HepG2 (cell line): ENCODE results near the gene HSDL1. TPM values are rescaled to one million over a fixed set of nuclear protein-coding genes. Genes with fewer than 3 reads are reported as not detected.
A peak's percentile ranks its signal among the peaks of the same experiment; 100 is the strongest.

Source experiments
- ELF4 ChIP-seq: sonication (generic); formaldehyde crosslinking; IDR thresholded peaks from 2 replicates; pipeline ENCODE4 v1.5.0; 2020; ENCODE audit warnings: missing genetic modification reagents, mild to moderate bottlenecking, moderate library complexity, borderline replicate concordance
- ERF ChIP-seq: IDR thresholded peaks from 2 replicates; pipeline ENCODE4 v1.6.1; 2018; ENCODE audit warnings: missing biosample characterization, missing genetic modification reagents
- FOXP1 ChIP-seq, 2 experiments: fragments of 450-650 bp in 1 of 2; IDR thresholded peaks; 2 replicates each; pipeline ENCODE4 v1.6.1; 2017 to 2018; ENCODE audit warnings: antibody characterized with exemption in 1 of 2
- KAT2B ChIP-seq: fragments of 150-350 bp; IDR thresholded peaks from 2 replicates; pipeline ENCODE4 v1.6.1; 2014; ENCODE audit warnings: low read depth, low read length, borderline replicate concordance
- KLF11 ChIP-seq: IDR thresholded peaks from 2 replicates; pipeline ENCODE4 v1.6.1; 2016; ENCODE audit warnings: missing compliant biosample characterization
- KLF12 ChIP-seq: sonication (generic); formaldehyde crosslinking; IDR thresholded peaks from 2 replicates; pipeline ENCODE4 v1.4.0; 2020; ENCODE audit warnings: missing genetic modification reagents, borderline replicate concordance
- NR1H2 ChIP-seq: sonication (generic); formaldehyde crosslinking; IDR thresholded peaks from 2 replicates; pipeline ENCODE4 v1.8.1; 2022; ENCODE audit warnings: low read depth, missing genetic modification reagents, borderline replicate concordance
- RAD51 ChIP-seq: fragments of 450-650 bp; IDR thresholded peaks from 2 replicates; pipeline ENCODE4 v1.6.1; 2016; ENCODE audit warnings: borderline replicate concordance
- SAFB2 ChIP-seq: sonication (generic); formaldehyde crosslinking; IDR thresholded peaks from 2 replicates; pipeline ENCODE4 v1.5.1; 2020; ENCODE audit warnings: missing genetic modification reagents, low read depth, mild to moderate bottlenecking, borderline replicate concordance
- SMYD3 ChIP-seq: sonication (generic); formaldehyde crosslinking; IDR thresholded peaks from 2 replicates; pipeline ENCODE4 v1.8.1; 2023; ENCODE audit warnings: mild to moderate bottlenecking, missing genetic modification reagents
- ZC3H13 ChIP-seq: sonication (generic); formaldehyde crosslinking; IDR thresholded peaks from 2 replicates; pipeline ENCODE4 v1.8.1; 2023; ENCODE audit warnings: mild to moderate bottlenecking, missing genetic modification reagents, moderate library complexity
- ZNF24 ChIP-seq: fragments of 450-650 bp; IDR thresholded peaks from 2 replicates; pipeline ENCODE4 v1.6.1; 2017; ENCODE audit warnings: antibody characterized with exemption, mild to moderate bottlenecking
- ZNF772 ChIP-seq: sonication (generic); formaldehyde crosslinking; IDR thresholded peaks from 2 replicates; pipeline ENCODE4 v1.5.0; 2020; ENCODE audit warnings: mild to moderate bottlenecking, missing genetic modification reagents
- polyA plus RNA-seq, 8 experiments: library from polyadenylated mRNA; depleted of rRNA in 3 of 8; stranded (reverse) in 7 of 8; unstranded in 1 of 8; fragments of >200 nt; fragmentation: Illumina TruSeq in 4 of 8; extraction: Trizol in 4 of 8; gene quantifications; 2 replicates each; pipeline versions ENCODE4 v1.2.1 to v1.2.3, GENCODE V29; 2011 to 2016; ENCODE audit warnings: low read depth in 4 of 8, missing spikeins in 1 of 8, mixed read lengths in 1 of 8; ENCODE audit not compliant: insufficient read depth in 1 of 8
- total RNA-seq, 5 experiments: library from RNA; depleted of rRNA; stranded (reverse); fragments of >200 nt; fragmentation: Illumina TruSeq; extraction: Trizol; gene quantifications; 2 replicates each; pipeline ENCODE4 v1.2.3, GENCODE V29; 2016; ENCODE audit warnings: low read depth in 1 of 5
- TF ChIP-seq, protein P1 (sequence below): sonication (generic); formaldehyde crosslinking; IDR thresholded peaks from 2 replicates; pipeline ENCODE4 v1.4.0; 2020; ENCODE audit warnings: missing genetic modification reagents
- TF ChIP-seq, protein P2 (sequence below), 2 experiments: sonication (generic) in 1 of 2; formaldehyde crosslinking in 1 of 2; IDR thresholded peaks; 2 replicates each; pipeline versions ENCODE4 v1.6.1 to v1.9.0; 2014 to 2022; ENCODE audit warnings: antibody characterized with exemption in 1 of 2, borderline replicate concordance in 1 of 2, inconsistent platforms in 1 of 2, low read depth in 1 of 2, missing genetic modification reagents in 1 of 2
- TF ChIP-seq, protein P3 (sequence below): sonication (generic); formaldehyde crosslinking; IDR thresholded peaks from 2 replicates; pipeline ENCODE4 v1.5.0; 2020; ENCODE audit warnings: mild to moderate bottlenecking, missing genetic modification reagents

The HSDL1 gene
- total and polyA plus RNA-seq, 2 of the 13 experiments (the other 11 are each of a cell fraction or from before 2014, with no cell fraction given), result 49.2 to 49.7 TPM

DNA sequence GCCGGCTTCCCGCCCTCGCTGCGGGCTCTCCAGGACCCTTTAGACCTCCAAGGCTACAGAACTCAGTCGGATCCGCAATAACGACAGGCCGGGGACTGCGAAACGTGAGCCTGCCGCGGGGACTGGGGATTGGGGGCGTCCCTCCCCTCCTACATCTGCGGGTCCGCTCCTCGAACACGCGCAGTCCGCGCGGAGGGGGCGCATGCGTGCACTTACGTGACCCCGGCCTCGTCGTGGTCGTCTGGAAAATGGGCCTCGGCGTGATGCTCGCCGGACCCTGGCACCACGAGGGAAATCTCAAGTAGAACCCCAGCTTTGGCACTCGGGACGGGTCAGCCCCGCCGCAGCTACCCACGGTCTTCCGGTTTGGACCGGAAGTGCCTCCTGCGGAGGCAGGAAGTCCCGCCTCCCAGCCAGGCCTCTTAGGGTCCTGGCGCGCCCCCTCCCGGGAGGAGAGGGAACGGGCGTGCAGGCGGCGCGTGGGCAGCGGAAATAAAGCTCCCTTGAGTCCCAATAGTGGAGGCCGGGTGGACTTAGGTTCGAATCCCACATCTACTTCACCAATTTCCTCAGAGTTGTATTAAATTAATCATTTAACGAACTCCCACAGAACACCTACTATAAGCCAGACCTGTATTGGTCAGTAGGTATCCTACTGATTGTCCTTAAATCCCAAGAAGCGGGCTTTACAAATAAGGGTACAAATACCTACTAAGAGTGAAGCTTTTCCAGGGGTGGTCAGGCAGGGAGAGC is 41.9 kb upstream of the HSDL1 start, which contains the start of gene TAF1C (continued):
- TF ChIP-seq, protein P1, sequence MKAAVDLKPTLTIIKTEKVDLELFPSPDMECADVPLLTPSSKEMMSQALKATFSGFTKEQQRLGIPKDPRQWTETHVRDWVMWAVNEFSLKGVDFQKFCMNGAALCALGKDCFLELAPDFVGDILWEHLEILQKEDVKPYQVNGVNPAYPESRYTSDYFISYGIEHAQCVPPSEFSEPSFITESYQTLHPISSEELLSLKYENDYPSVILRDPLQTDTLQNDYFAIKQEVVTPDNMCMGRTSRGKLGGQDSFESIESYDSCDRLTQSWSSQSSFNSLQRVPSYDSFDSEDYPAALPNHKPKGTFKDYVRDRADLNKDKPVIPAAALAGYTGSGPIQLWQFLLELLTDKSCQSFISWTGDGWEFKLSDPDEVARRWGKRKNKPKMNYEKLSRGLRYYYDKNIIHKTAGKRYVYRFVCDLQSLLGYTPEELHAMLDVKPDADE (CRISPR knock-in tag), result 0 out of 2 replicates have a peak, but pooled peaks have one; percentile 32
- TF ChIP-seq NR1H2 (CRISPR knock-in tag), result peak; percentile 35; the same call in 1 of the 2 replicates
- TF ChIP-seq ELF4 (CRISPR knock-in tag), result peak; percentile 84; the same call in 1 of the 2 replicates
- no peak for TF ChIP-seq ZNF772 (CRISPR knock-in tag)
- TF ChIP-seq, protein P2, sequence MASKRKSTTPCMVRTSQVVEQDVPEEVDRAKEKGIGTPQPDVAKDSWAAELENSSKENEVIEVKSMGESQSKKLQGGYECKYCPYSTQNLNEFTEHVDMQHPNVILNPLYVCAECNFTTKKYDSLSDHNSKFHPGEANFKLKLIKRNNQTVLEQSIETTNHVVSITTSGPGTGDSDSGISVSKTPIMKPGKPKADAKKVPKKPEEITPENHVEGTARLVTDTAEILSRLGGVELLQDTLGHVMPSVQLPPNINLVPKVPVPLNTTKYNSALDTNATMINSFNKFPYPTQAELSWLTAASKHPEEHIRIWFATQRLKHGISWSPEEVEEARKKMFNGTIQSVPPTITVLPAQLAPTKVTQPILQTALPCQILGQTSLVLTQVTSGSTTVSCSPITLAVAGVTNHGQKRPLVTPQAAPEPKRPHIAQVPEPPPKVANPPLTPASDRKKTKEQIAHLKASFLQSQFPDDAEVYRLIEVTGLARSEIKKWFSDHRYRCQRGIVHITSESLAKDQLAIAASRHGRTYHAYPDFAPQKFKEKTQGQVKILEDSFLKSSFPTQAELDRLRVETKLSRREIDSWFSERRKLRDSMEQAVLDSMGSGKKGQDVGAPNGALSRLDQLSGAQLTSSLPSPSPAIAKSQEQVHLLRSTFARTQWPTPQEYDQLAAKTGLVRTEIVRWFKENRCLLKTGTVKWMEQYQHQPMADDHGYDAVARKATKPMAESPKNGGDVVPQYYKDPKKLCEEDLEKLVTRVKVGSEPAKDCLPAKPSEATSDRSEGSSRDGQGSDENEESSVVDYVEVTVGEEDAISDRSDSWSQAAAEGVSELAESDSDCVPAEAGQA (IDR thresholded peaks at IDR 0.05; ENCODE audit: low read depth), result peak; percentile 73
- TF ChIP-seq, protein P2 (CRISPR knock-in tag; IDR thresholded peaks at IDR 0.05; ENCODE audit: borderline replicate concordance), result 0 out of 2 replicates have a peak, but pooled peaks have one; percentile 44
- TF ChIP-seq ZNF24, result peak; percentile 57; the same call in 1 of the 2 replicates
- TF ChIP-seq FOXP1 (IDR thresholded peaks at IDR 0.05), result no peak
- TF ChIP-seq FOXP1 (CRISPR knock-in tag; IDR thresholded peaks at IDR 0.05), result peak; percentile 7; the same call in 1 of the 2 replicates
- TF ChIP-seq ERF (CRISPR knock-in tag), result peak; percentile 94
- peak; percentile 60; the same call in 1 of the 2 replicates for TF ChIP-seq ZC3H13
- no peak for TF ChIP-seq RAD51
- TF ChIP-seq KLF11 (CRISPR knock-in tag), result peak; percentile 83; the same call in 1 of the 2 replicates
- TF ChIP-seq, protein P3, sequence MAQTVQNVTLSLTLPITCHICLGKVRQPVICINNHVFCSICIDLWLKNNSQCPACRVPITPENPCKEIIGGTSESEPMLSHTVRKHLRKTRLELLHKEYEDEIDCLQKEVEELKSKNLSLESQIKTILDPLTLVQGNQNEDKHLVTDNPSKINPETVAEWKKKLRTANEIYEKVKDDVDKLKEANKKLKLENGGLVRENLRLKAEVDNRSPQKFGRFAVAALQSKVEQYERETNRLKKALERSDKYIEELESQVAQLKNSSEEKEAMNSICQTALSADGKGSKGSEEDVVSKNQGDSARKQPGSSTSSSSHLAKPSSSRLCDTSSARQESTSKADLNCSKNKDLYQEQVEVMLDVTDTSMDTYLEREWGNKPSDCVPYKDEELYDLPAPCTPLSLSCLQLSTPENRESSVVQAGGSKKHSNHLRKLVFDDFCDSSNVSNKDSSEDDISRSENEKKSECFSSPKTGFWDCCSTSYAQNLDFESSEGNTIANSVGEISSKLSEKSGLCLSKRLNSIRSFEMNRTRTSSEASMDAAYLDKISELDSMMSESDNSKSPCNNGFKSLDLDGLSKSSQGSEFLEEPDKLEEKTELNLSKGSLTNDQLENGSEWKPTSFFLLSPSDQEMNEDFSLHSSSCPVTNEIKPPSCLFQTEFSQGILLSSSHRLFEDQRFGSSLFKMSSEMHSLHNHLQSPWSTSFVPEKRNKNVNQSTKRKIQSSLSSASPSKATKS, result no peak
- peak; percentile 67 for TF ChIP-seq SMYD3
- no peak for TF ChIP-seq KLF12
- no peak for TF ChIP-seq KAT2B
- TF ChIP-seq SAFB2 (CRISPR knock-in tag), result peak; percentile 65; the same call in 1 of the 2 replicates
